DMS114 treated with DMSO at 0.1 percent for 48 hours (cell line): ENCODE results near the gene NUP214.
A peak's percentile ranks its signal among the peaks of the same experiment; 100 is the strongest.

Experiments
- DNase-seq: peaks from one replicate; lab custom pipeline; 2025; ENCODE audit not compliant: unreplicated experiment; lab: John Stamatoyannopoulos, UW

The NUP214 gene

GRCh38 chr9:131275332-131276093 lies 150.1 kb downstream of the NUP214 start:
- no peak for DNase-seq

GRCh38 chr9:131276094-131276888 lies 150.9 kb downstream of the NUP214 start, which contains the start of gene FAM78A:
Gene FAM78A (minus strand): TSS chr9:131276510. CDS start chr9:131276179, 331 bp downstream.
- no peak for DNase-seq

- DNase-seq = no peak
Observed at GRCh38 chr9:131276891-131277286, 151.5 kb downstream of the NUP214 start.

- no peak for DNase-seq
Observed at GRCh38 chr9:131277287-131277909, 152.0 kb downstream of the NUP214 start.

- peak; percentile 23 for DNase-seq
Observed at GRCh38 chr9:131277910-131278701, 152.7 kb downstream of the NUP214 start.

- no peak for DNase-seq
Observed at GRCh38 chr9:131278702-131279111, 153.3 kb downstream of the NUP214 start.

- no peak for DNase-seq
Observed at GRCh38 chr9:131279196-131279862, 153.9 kb downstream of the NUP214 start.

GRCh38 chr9:131279863-131280570 lies 154.6 kb downstream of the NUP214 start:
- no peak for DNase-seq

GRCh38 chr9:131280660-131281059 lies 155.3 kb downstream of the NUP214 start:
- no peak for DNase-seq

GRCh38 chr9:131281119-131281965 lies 156.0 kb downstream of the NUP214 start:
- no peak for DNase-seq

- no peak for DNase-seq
Observed at GRCh38 chr9:131282175-131282574, 156.8 kb downstream of the NUP214 start.

- no peak for DNase-seq
Observed at GRCh38 chr9:131282688-131283422, 157.5 kb downstream of the NUP214 start.
